ENCODE results near the gene RNASE11.

RNASE11 gene

GRCh38 chr14:20613094-20614037, 25.6 kb upstream of the RNASE11 start:
- H3K4me3 ChIP-seq (ENCODE audit: low read length), result peak overlapping the region; percentile 69
- peak; percentile 85 for DNase-seq (ENCODE audit: low read depth)
- peak; percentile 74 for TF ChIP-seq CTCF (conservative IDR thresholded peaks at IDR 0.05; ENCODE audit: low read depth, low read length)

GRCh38 chr14:20612403-20612802, 24.6 kb upstream of the RNASE11 start:
- no peak for TF ChIP-seq CTCF (conservative IDR thresholded peaks at IDR 0.05; ENCODE audit: low read depth, low read length)
- no peak overlapping the region for H3K4me3 ChIP-seq (ENCODE audit: low read length)

GRCh38 chr14:20611277-20611676, 23.5 kb upstream of the RNASE11 start:
- no peak overlapping the region for H3K4me3 ChIP-seq (ENCODE audit: low read length)
- no peak for TF ChIP-seq CTCF (conservative IDR thresholded peaks at IDR 0.05; ENCODE audit: low read depth, low read length)
- no peak for DNase-seq (ENCODE audit: low read depth)

More at GRCh38 chr14:20612403-20612802, 24.6 kb upstream of the RNASE11 start:
- no peak for DNase-seq (ENCODE audit: low read depth)

- peak overlapping the region; percentile 93 for H3K4me3 ChIP-seq (ENCODE audit: low read length)
- DNase-seq (ENCODE audit: low read depth), result no peak
- TF ChIP-seq CTCF (conservative IDR thresholded peaks at IDR 0.05; ENCODE audit: low read depth, low read length), result no peak
Observed at GRCh38 chr14:20610002-20610765, 22.4 kb upstream of the RNASE11 start.

- H3K4me3 ChIP-seq (ENCODE audit: low read length), result peak overlapping the region; percentile 93
- peak; percentile 51 for DNase-seq (ENCODE audit: low read depth)
- TF ChIP-seq CTCF (conservative IDR thresholded peaks at IDR 0.05; ENCODE audit: low read depth, low read length), result peak; percentile 87
Observed at GRCh38 chr14:20609215-20610001, 21.6 kb upstream of the RNASE11 start.

- H3K4me3 ChIP-seq (ENCODE audit: low read length), result no peak overlapping the region
- no peak for TF ChIP-seq CTCF (conservative IDR thresholded peaks at IDR 0.05; ENCODE audit: low read depth, low read length)
- DNase-seq (ENCODE audit: low read depth), result no peak
Observed at GRCh38 chr14:20608383-20609110, 20.7 kb upstream of the RNASE11 start.

All from retinal pigment epithelial cell (primary cell).